HCT116 (cell line): ENCODE results near the gene MLPH. TPM values are rescaled to one million over a fixed set of nuclear protein-coding genes. Genes with fewer than 3 reads are reported as not detected.

Experiments used
- ATAC-seq: fragments of 200-7000 bp; cut with Tn5 transposase; 2 replicates; pipeline ENCODE4 v1.9.1; 2020; ENCODE audit warnings: mild to moderate bottlenecking, moderate library complexity
- BruUV-seq: library from RNA; stranded (reverse); fragments of 400-500 nt; replicated peaks from 2 replicates; lab custom pipeline; 2021; lab: Mats Ljungman, UMichigan
- CTCF ChIA-PET: fragments of 300-600 bp; sonication (Branson Sonifier 250); formaldehyde crosslinking; loops from one replicate; lab custom pipeline; 2021; ENCODE audit warnings: antibody characterized with exemption; lab: Charles Lee
- POLR2A ChIA-PET: fragments of 300-600, 350-600 bp; sonication (Branson Sonifier 250); formaldehyde crosslinking; loops from one replicate; lab custom pipeline; 2021; ENCODE audit warnings: antibody characterized with exemption; lab: Charles Lee
- RAD21 ChIA-PET, 2 experiments: fragments of 300-600 bp; sonication (Branson Sonifier 250); formaldehyde crosslinking; loops; one replicate each; lab custom pipeline; 2023; ENCODE audit warnings: low total read pairs in 2 of 2; ENCODE audit not compliant: uncharacterized antibody in 2 of 2, unreplicated experiment in 2 of 2, low non-redundant PET in 1 of 2; lab: Charles Lee
- DNase-seq: peaks from one replicate; pipeline ENCODE4 v3.0.0-alpha.2; 2010; ENCODE audit warnings: low read depth, low spot score
- H2AFZ ChIP-seq: fragments of 200-600 bp; shearing (Covaris generic), sonication (generic); 2 replicates; pipeline ENCODE4 v1.6.1; 2017; ENCODE audit warnings: low read depth, mixed run types, mixed read lengths, antibody characterized with exemption, low read length; ENCODE audit not compliant: poor library complexity, severe bottlenecking
- H3K27ac ChIP-seq: 2 replicates; pipeline ENCODE4 v1.5.1; 2012; ENCODE audit warnings: low read depth, low read length
- H3K27me3 ChIP-seq: fragments of 200-600 bp; sonication (generic); 2 replicates; pipeline ENCODE4 v1.6.1; 2016; ENCODE audit warnings: mixed run types, low read length, mixed read lengths; ENCODE audit not compliant: insufficient read depth
- H3K36me3 ChIP-seq, 2 experiments: fragments of 200-500 bp in 1 of 2; fragments of 200-600 bp in 1 of 2; sonication (Bioruptor generic) in 1 of 2; sonication (generic) in 1 of 2; 2 replicates each; pipeline versions ENCODE4 v1.5.1 to v1.6.1; 2014 to 2016; ENCODE audit warnings: low read length in 2 of 2, inconsistent platforms in 1 of 2, mixed read lengths in 1 of 2, mixed run types in 1 of 2; ENCODE audit not compliant: insufficient read depth in 2 of 2, control insufficient read depth in 1 of 2
- H3K4me1 ChIP-seq, 2 experiments: fragments of 200-600 bp in 1 of 2; sonication (generic) in 1 of 2; 2 replicates each; pipeline versions ENCODE4 v1.5.1 to v1.6.1; 2012 to 2017; ENCODE audit warnings: low read length in 2 of 2, inconsistent platforms in 1 of 2, mild to moderate bottlenecking in 1 of 2, mixed read lengths in 1 of 2, mixed run types in 1 of 2, moderate library complexity in 1 of 2; ENCODE audit not compliant: insufficient read depth in 2 of 2, control insufficient read depth in 1 of 2
- H3K4me2 ChIP-seq: fragments of 200-600 bp; sonication (generic); 2 replicates; pipeline ENCODE4 v1.6.1; 2017; ENCODE audit warnings: mixed run types, low read length, mixed read lengths
- H3K4me3 ChIP-seq, 2 experiments: fragments of 200-600 bp in 1 of 2; sonication (generic) in 1 of 2; replicated peaks in 1 of 2; 2 replicates each; pipeline ENCODE4 v1.5.1; 2011 to 2016; ENCODE audit warnings: low read length in 2 of 2, control low read depth in 1 of 2, low read depth in 1 of 2, mild to moderate bottlenecking in 1 of 2, mixed read lengths in 1 of 2, mixed run types in 1 of 2
- H3K79me2 ChIP-seq: fragments of 200-600 bp; sonication (generic); 2 replicates; pipeline ENCODE4 v1.6.1; 2017; ENCODE audit warnings: mild to moderate bottlenecking, mixed run types, low read length, moderate library complexity, mixed read lengths; ENCODE audit not compliant: insufficient read depth
- H3K9ac ChIP-seq: fragments of 200-600 bp; sonication (generic); 2 replicates; pipeline ENCODE4 v1.6.1; 2016; ENCODE audit warnings: low read length, mixed read lengths
- H3K9me2 ChIP-seq: fragments of 200-600 bp; sonication (generic), shearing (Covaris generic); 2 replicates; pipeline ENCODE4 v1.6.1; 2017; ENCODE audit warnings: mixed run types, mild to moderate bottlenecking, moderate library complexity; ENCODE audit not compliant: insufficient read depth
- H3K9me3 ChIP-seq, 2 experiments: fragments of 200-500 bp in 1 of 2; fragments of 200-600 bp in 1 of 2; sonication (Bioruptor generic) in 1 of 2; sonication (generic) in 1 of 2; 2 replicates each; pipeline ENCODE4 v1.6.1; 2014 to 2017; ENCODE audit warnings: low read length in 2 of 2, mixed read lengths in 2 of 2, inconsistent platforms in 1 of 2, low read depth in 1 of 2, mild to moderate bottlenecking in 1 of 2, mixed run types in 1 of 2, moderate library complexity in 1 of 2; ENCODE audit not compliant: control insufficient read depth in 1 of 2, insufficient read depth in 1 of 2
- H4K20me1 ChIP-seq: fragments of 200-600 bp; sonication (generic), shearing (Covaris generic); 2 replicates; pipeline ENCODE4 v1.6.1; 2017; ENCODE audit warnings: mixed run types, mild to moderate bottlenecking, moderate library complexity; ENCODE audit not compliant: insufficient read depth
- CBX3 ChIP-seq: IDR thresholded peaks from 2 replicates; pipeline ENCODE4 v1.6.1; 2012; ENCODE audit warnings: low read depth
- CEBPB ChIP-seq: IDR thresholded peaks from 2 replicates; pipeline ENCODE4 v1.6.1; 2012; ENCODE audit warnings: low read depth
- EZH2 ChIP-seq: fragments of 200-600 bp; sonication (generic); IDR thresholded peaks from 2 replicates; pipeline ENCODE4 v1.6.1; 2017; ENCODE audit warnings: antibody characterized with exemption, mixed run types
- POLR2AphosphoS5 ChIP-seq: IDR thresholded peaks from 2 replicates; pipeline ENCODE4 v1.6.1; 2011; ENCODE audit warnings: mild to moderate bottlenecking, low read depth, low read length, moderate library complexity
- SIN3A ChIP-seq: IDR thresholded peaks from 2 replicates; pipeline ENCODE4 v1.6.1; 2012; ENCODE audit warnings: low read depth
- TCF7L2 ChIP-seq: IDR thresholded peaks from 2 replicates; pipeline ENCODE4 v1.7.0; 2011; ENCODE audit warnings: borderline replicate concordance, inconsistent platforms; ENCODE audit not compliant: insufficient read depth, insufficient read length; ENCODE audit errors: extremely low read depth
- ZFX ChIP-seq: fragments of 450-650 bp; IDR thresholded peaks from 2 replicates; pipeline ENCODE4 v1.6.1; 2017
- ZNF274 ChIP-seq: fragments of 200-500 bp; sonication (Bioruptor generic); IDR thresholded peaks from 2 replicates; pipeline ENCODE4 v1.6.1; 2014; ENCODE audit warnings: mild to moderate bottlenecking, low read depth, low read length, inconsistent platforms
- intact Hi-C: fragments of 100-400 bp; cut with micrococcal nuclease; formaldehyde crosslinking; loops from 2 replicates; pipeline ENCODE4 v1.10.0; 2022
- total RNA-seq: library from RNA; stranded (reverse); gene quantifications from one replicate; pipeline ENCODE4 v1.2.1, GENCODE V29; 2021; ENCODE audit not compliant: unreplicated experiment
- TF ChIP-seq, protein P1 (sequence below), 3 experiments: fragments of 200-600 bp in 1 of 3; sonication (generic) in 1 of 3; IDR thresholded peaks in 2 of 3; conservative IDR thresholded peaks in 1 of 3; 2 replicates each; pipeline ENCODE4 v1.5.1; 2012 to 2017; ENCODE audit warnings: low read depth in 2 of 3, low read length in 2 of 3, antibody characterized with exemption in 1 of 3, borderline replicate concordance in 1 of 3, control low read depth in 1 of 3, mild to moderate bottlenecking in 1 of 3, mixed read lengths in 1 of 3, mixed run types in 1 of 3, moderate library complexity in 1 of 3; ENCODE audit not compliant: insufficient read depth in 1 of 3

MLPH gene
- total RNA-seq, 1 experiment from 2014 or later = 81.4 TPM

DNA sequence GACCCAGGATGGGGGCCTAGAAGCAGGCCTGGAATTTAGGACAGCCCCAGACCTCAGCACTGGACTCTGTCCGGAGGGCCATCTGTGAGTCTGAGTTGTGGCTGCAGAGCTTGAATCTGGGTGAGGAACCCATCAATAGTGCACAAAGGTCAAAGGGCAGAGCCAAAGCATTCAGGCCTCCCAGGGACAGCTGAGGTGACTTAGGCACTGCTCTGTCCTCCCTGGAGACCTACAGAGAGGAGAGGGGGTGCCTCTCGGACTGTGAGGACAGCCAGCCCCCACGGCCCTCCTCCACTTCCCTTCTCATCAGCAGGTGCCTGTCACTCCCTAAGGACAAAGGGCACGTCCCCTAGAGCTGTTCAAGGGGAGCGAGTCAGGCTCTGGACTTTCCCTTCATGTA, 54.2 kb downstream of the MLPH start:
- H3K36me3 ChIP-seq = peaks cover 2 to 9% of the 10 kb centered on the region in 2 experiments
- ChIA-PET RAD21 (no interaction called here), POLR2A (no interaction called here), CTCF (no interaction called here)
- H3K27me3 ChIP-seq = no peaks in the 10 kb centered on the region
- H3K4me3 ChIP-seq = no peak overlapping the region
- no peaks in the 10 kb centered on the region for H3K4me1 ChIP-seq
- peak; percentile 22; the same call in 1 of the 2 replicates for ATAC-seq
- no peaks in the 10 kb centered on the region for H3K79me2 ChIP-seq
- H3K9me2 ChIP-seq = no peaks in the 10 kb centered on the region
- no peak for DNase-seq
- no TSS peak for BruUV-seq
- H3K9me3 ChIP-seq = no peaks in the 10 kb centered on the region
- H3K9ac ChIP-seq = no peak overlapping the region
- H2AFZ ChIP-seq = no peak overlapping the region
- H3K4me2 ChIP-seq = no peak overlapping the region
- intact Hi-C loops = no loop called here
- no peaks in the 10 kb centered on the region for H4K20me1 ChIP-seq
- H3K27ac ChIP-seq = no peak overlapping the region; the same call in 1 of the 2 replicates
- TF ChIP-seq, protein P1, sequence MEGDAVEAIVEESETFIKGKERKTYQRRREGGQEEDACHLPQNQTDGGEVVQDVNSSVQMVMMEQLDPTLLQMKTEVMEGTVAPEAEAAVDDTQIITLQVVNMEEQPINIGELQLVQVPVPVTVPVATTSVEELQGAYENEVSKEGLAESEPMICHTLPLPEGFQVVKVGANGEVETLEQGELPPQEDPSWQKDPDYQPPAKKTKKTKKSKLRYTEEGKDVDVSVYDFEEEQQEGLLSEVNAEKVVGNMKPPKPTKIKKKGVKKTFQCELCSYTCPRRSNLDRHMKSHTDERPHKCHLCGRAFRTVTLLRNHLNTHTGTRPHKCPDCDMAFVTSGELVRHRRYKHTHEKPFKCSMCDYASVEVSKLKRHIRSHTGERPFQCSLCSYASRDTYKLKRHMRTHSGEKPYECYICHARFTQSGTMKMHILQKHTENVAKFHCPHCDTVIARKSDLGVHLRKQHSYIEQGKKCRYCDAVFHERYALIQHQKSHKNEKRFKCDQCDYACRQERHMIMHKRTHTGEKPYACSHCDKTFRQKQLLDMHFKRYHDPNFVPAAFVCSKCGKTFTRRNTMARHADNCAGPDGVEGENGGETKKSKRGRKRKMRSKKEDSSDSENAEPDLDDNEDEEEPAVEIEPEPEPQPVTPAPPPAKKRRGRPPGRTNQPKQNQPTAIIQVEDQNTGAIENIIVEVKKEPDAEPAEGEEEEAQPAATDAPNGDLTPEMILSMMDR (IDR thresholded peaks at IDR 0.05 in 2 of 3, conservative IDR thresholded peaks at IDR 0.05 in 1 of 3; ENCODE audit: borderline replicate concordance in 1 of 3, insufficient read depth in 1 of 3, low read depth in 2 of 3, low read length in 2 of 3) = no peak
- no peak for TF ChIP-seq SIN3A
- TF ChIP-seq ZFX = no peak
- TF ChIP-seq ZNF274 = no peak

DNA sequence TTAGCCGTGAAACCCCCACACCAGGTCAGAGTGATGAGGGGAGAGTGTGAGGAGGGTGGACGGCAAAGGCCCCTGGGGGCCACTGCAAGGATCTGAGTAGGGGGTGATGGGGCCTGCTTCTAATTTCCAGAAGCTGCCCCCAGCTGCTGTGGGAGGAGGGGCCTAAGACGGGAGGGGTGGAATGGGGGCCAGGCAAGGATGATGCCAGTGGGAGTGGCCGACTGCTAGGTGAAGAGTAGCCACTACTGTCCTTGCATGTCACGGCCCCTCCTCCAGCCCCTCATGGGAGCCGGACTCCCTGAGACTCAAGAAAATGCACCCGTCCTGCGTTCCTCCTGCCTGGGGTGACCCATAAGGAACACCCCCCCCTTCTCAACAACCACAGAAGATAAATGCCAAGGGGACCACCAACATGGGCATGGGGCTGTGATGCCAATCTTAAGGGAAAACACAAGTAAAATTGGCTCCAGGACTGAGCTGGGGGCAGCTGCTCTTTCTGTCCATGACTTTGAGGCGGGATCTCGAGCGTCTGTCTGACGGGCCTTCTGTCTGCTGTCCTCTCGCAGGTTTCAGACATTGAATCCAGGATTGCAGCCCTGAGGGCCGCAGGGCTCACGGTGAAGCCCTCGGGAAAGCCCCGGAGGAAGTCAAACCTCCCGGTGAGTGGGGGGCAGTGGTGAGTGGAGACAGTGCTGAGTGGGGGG, 55.1 kb downstream of the MLPH start:
- ChIA-PET CTCF (no interaction called here), POLR2A (no interaction called here)

More for the DNA sequence above, 55.1 kb downstream of the MLPH start:
- peaks cover 8 to 16% of the 10 kb centered on the region in 2 experiments for H3K36me3 ChIP-seq
- no peak for ATAC-seq
- RAD21 ChIA-PET = no interaction called here
- no peaks in the 10 kb centered on the region for H3K9me2 ChIP-seq
- BruUV-seq = no TSS peak
- H4K20me1 ChIP-seq = no peaks in the 10 kb centered on the region
- no peaks in the 10 kb centered on the region for H3K27me3 ChIP-seq
- H3K4me3 ChIP-seq = no peak overlapping the region
- H3K79me2 ChIP-seq = no peaks in the 10 kb centered on the region
- no peak overlapping the region for H3K9ac ChIP-seq
- no peaks in the 10 kb centered on the region for H3K4me1 ChIP-seq
- H3K27ac ChIP-seq = no peak overlapping the region
- intact Hi-C loops = no loop called here
- TF ChIP-seq, protein P1 (IDR thresholded peaks at IDR 0.05 in 2 of 3, conservative IDR thresholded peaks at IDR 0.05 in 1 of 3; ENCODE audit: borderline replicate concordance in 1 of 3, insufficient read depth in 1 of 3, low read depth in 2 of 3, low read length in 2 of 3) = no peak
- no peak for TF ChIP-seq EZH2
- no peak for TF ChIP-seq CEBPB
- TF ChIP-seq POLR2AphosphoS5 = no peak
- TF ChIP-seq CBX3 = no peak
- TF ChIP-seq TCF7L2 = no peak
- H3K4me2 ChIP-seq = no peak overlapping the region
- no peaks in the 10 kb centered on the region for H3K9me3 ChIP-seq
- DNase-seq = no peak
- H2AFZ ChIP-seq = no peak overlapping the region
